OCI-LY1 (cell line): ENCODE data around the gene MT3.

Experiments
- CTCF ChIP-seq: fragments of 200-600 bp; sonication (generic), shearing (Covaris generic); IDR thresholded peaks from 2 replicates; pipeline ENCODE4 v1.5.1; 2017; ENCODE audit warnings: mild to moderate bottlenecking, antibody characterized with exemption, low read length, moderate library complexity, mixed read lengths
- EZH2 ChIP-seq: fragments of 200-600 bp; sonication (generic), shearing (Covaris generic); IDR thresholded peaks from 2 replicates; pipeline ENCODE4 v1.8.0; 2017; ENCODE audit warnings: borderline replicate concordance, mixed run types, mild to moderate bottlenecking, antibody characterized with exemption, low read length, moderate library complexity, mixed read lengths

GRCh38 chr16:56571525-56571924 is 17.8 kb upstream of the MT3 start:
- no peak for TF ChIP-seq CTCF
- TF ChIP-seq EZH2, result no peak
